Left kidney (tissue), 2 donors: ENCODE data around the gene ERC1. TPM values are rescaled to one million over a fixed set of nuclear protein-coding genes. Genes with fewer than 3 reads are reported as not detected.

ENCODE experiments used
- DNase-seq: peaks from one replicate; pipeline ENCODE4 v3.0.0-alpha.2; 2013
- polyA plus RNA-seq: library from polyadenylated mRNA; unstranded; fragments of 120-200 nt; gene quantifications from one replicate; pipeline ENCODE4 v1.2.1, GENCODE V29; 2013; ENCODE audit not compliant: insufficient read length

ERC1 gene
- polyA plus RNA-seq, 1 donor: 44.3 TPM

GRCh38 chr12:1517007-1517406 lies 526.0 kb downstream of the ERC1 start:
- no peak for DNase-seq

- no peak for DNase-seq
These were observed 526.9 kb downstream of the ERC1 start for GRCh38 chr12:1517734-1518525.

- DNase-seq: no peak
These were observed 527.8 kb downstream of the ERC1 start for GRCh38 chr12:1518591-1519516.

- no peak for DNase-seq
These were observed 528.6 kb downstream of the ERC1 start for GRCh38 chr12:1519642-1520041.

- no peak for DNase-seq
These were observed 532.0 kb downstream of the ERC1 start for GRCh38 chr12:1523046-1523445.

GRCh38 chr12:1523558-1524050 lies 532.6 kb downstream of the ERC1 start:
- no peak for DNase-seq

GRCh38 chr12:1525858-1526257 lies 534.8 kb downstream of the ERC1 start:
- no peak for DNase-seq

- DNase-seq: no peak
These were observed 536.8 kb downstream of the ERC1 start for GRCh38 chr12:1527789-1528188.

GRCh38 chr12:1528791-1529190 lies 537.8 kb downstream of the ERC1 start:
- no peak for DNase-seq

- DNase-seq: no peak
These were observed 538.3 kb downstream of the ERC1 start for GRCh38 chr12:1529228-1529861.

- no peak for DNase-seq
These were observed 539.0 kb downstream of the ERC1 start for GRCh38 chr12:1529862-1530591.

- no peak for DNase-seq
These were observed 539.6 kb downstream of the ERC1 start for GRCh38 chr12:1530592-1531152.

- no peak for DNase-seq
These were observed 540.2 kb downstream of the ERC1 start for GRCh38 chr12:1531153-1531653.

- DNase-seq: no peak
These were observed 540.8 kb downstream of the ERC1 start for GRCh38 chr12:1531654-1532374.

- DNase-seq: no peak
These were observed 541.5 kb downstream of the ERC1 start for GRCh38 chr12:1532375-1533165.

- DNase-seq: no peak
These were observed 542.2 kb downstream of the ERC1 start for GRCh38 chr12:1533205-1533601.

GRCh38 chr12:1533602-1534304 lies 542.7 kb downstream of the ERC1 start:
- DNase-seq: no peak

GRCh38 chr12:1534748-1535147 lies 543.7 kb downstream of the ERC1 start:
- no peak for DNase-seq

- no peak for DNase-seq
These were observed 545.8 kb downstream of the ERC1 start for GRCh38 chr12:1536817-1537216.
